NB4 (cell line): ENCODE results near the gene CCDC177.

ENCODE experiments used
- DNase-seq: peaks from one replicate; pipeline ENCODE4 v3.0.0; 2010; ENCODE audit warnings: low read depth
- H3K4me3 ChIP-seq: one replicate; pipeline ENCODE4 v1.5.1; 2011; ENCODE audit warnings: mild to moderate bottlenecking, low read depth, low read length, moderate library complexity
- CTCF ChIP-seq: IDR thresholded peaks from one replicate; pipeline ENCODE4 v1.5.1; 2012; ENCODE audit warnings: low read depth, low read length
- MAX ChIP-seq: IDR thresholded peaks from 2 replicates; pipeline ENCODE4 v1.6.1; 2011; ENCODE audit warnings: low read depth, low read length
- MYC ChIP-seq: IDR thresholded peaks from 2 replicates; pipeline ENCODE4 v1.6.1; 2011; ENCODE audit warnings: low read depth, low read length
- POLR2A ChIP-seq: IDR thresholded peaks from 2 replicates; pipeline ENCODE4 v1.6.1; 2011; ENCODE audit warnings: mild to moderate bottlenecking; ENCODE audit not compliant: insufficient read length; ENCODE audit errors: extremely low read depth

The CCDC177 gene

GRCh38 chr14:69567563-69567962 lies 7.1 kb downstream of the CCDC177 start:
- TF ChIP-seq CTCF (no peak), POLR2A (no peak), MYC (no peak), MAX (no peak)
- H3K4me3 ChIP-seq = no peak overlapping the region
- no peak for DNase-seq

GRCh38 chr14:69561893-69562292 lies 12.8 kb downstream of the CCDC177 start:
- TF ChIP-seq POLR2A = no peak
- TF ChIP-seq MYC = no peak
- no peak for TF ChIP-seq MAX
- no peak for TF ChIP-seq CTCF
- no peak overlapping the region for H3K4me3 ChIP-seq
- DNase-seq = no peak

- TF ChIP-seq POLR2A (no peak), MYC (no peak), MAX (no peak), CTCF (no peak)
- no peak for DNase-seq
- no peak overlapping the region for H3K4me3 ChIP-seq
These were observed 13.8 kb downstream of the CCDC177 start for GRCh38 chr14:69560826-69561225.

- TF ChIP-seq POLR2A = no peak
- no peak for TF ChIP-seq CTCF
- TF ChIP-seq MYC = no peak
- no peak for TF ChIP-seq MAX
- H3K4me3 ChIP-seq = no peak overlapping the region
- DNase-seq = no peak
These were observed 15.1 kb downstream of the CCDC177 start for GRCh38 chr14:69559581-69560011.

- DNase-seq = no peak
These were observed 15.9 kb downstream of the CCDC177 start for GRCh38 chr14:69558774-69559173.

More at GRCh38 chr14:69558774-69559173, 15.9 kb downstream of the CCDC177 start:
- H3K4me3 ChIP-seq = no peak overlapping the region
- no peak for TF ChIP-seq CTCF
- TF ChIP-seq MAX = no peak
- no peak for TF ChIP-seq POLR2A
- TF ChIP-seq MYC = no peak
